Hepatocyte (in vitro differentiated cells): Measurements from ENCODE around the gene IFI27L1. TPM values are rescaled to one million over a fixed set of nuclear protein-coding genes. Genes with fewer than 3 reads are reported as not detected.

Source experiments
- DNase-seq: peaks from one replicate; pipeline ENCODE4 v3.0.0-alpha.2; 2016; ENCODE audit warnings: low spot score
- H2AFZ ChIP-seq: fragments of 200-600 bp; sonication (generic); 2 replicates; pipeline ENCODE4 v1.6.0; 2016; ENCODE audit warnings: antibody characterized with exemption, mild to moderate bottlenecking
- H3K27ac ChIP-seq: fragments of 200-600 bp; sonication (generic); 2 replicates; pipeline ENCODE4 v1.5.1; 2016; ENCODE audit warnings: mild to moderate bottlenecking
- H3K27me3 ChIP-seq: fragments of 200-600 bp; sonication (generic); 2 replicates; pipeline ENCODE4 v1.6.1; 2016
- H3K36me3 ChIP-seq: fragments of 200-600 bp; sonication (generic); replicated peaks from 2 replicates; pipeline ENCODE4 v1.5.1; 2016; ENCODE audit warnings: low read depth; ENCODE audit not compliant: insufficient read depth
- H3K4me1 ChIP-seq: fragments of 200-600 bp; sonication (generic); 2 replicates; pipeline ENCODE4 v1.5.1; 2016; ENCODE audit warnings: mild to moderate bottlenecking, moderate library complexity; ENCODE audit not compliant: insufficient read depth
- H3K4me2 ChIP-seq: fragments of 200-600 bp; sonication (generic); 2 replicates; pipeline ENCODE4 v1.6.0; 2016
- H3K4me3 ChIP-seq: fragments of 200-600 bp; sonication (generic); 2 replicates; pipeline ENCODE4 v1.5.1; 2016; ENCODE audit warnings: mild to moderate bottlenecking
- H3K79me2 ChIP-seq: fragments of 200-600 bp; sonication (generic); 2 replicates; pipeline ENCODE4 v1.6.0; 2017; ENCODE audit warnings: mild to moderate bottlenecking
- H3K9me2 ChIP-seq: fragments of 200-600 bp; sonication (generic); replicated peaks from 2 replicates; pipeline ENCODE4 v1.6.0; 2017; ENCODE audit warnings: mild to moderate bottlenecking; ENCODE audit not compliant: insufficient read depth
- H3K9me3 ChIP-seq: fragments of 200-600 bp; sonication (generic); 2 replicates; pipeline ENCODE4 v1.5.1; 2016; ENCODE audit warnings: low read depth, mild to moderate bottlenecking
- H4K20me1 ChIP-seq: fragments of 200-600 bp; sonication (generic); 2 replicates; pipeline ENCODE4 v1.6.0; 2016; ENCODE audit warnings: mild to moderate bottlenecking; ENCODE audit not compliant: insufficient read depth, poor library complexity, severe bottlenecking
- CTCF ChIP-seq: fragments of 200-600 bp; sonication (generic); IDR thresholded peaks from 2 replicates; pipeline ENCODE4 v1.5.1; 2016; ENCODE audit warnings: antibody characterized with exemption, mild to moderate bottlenecking; ENCODE audit not compliant: poor library complexity
- EZH2 ChIP-seq: fragments of 200-600 bp; sonication (generic); IDR thresholded peaks from 2 replicates; pipeline ENCODE4 v1.6.1; 2016; ENCODE audit warnings: antibody characterized with exemption, mild to moderate bottlenecking, borderline replicate concordance
- EZH2phosphoT487 ChIP-seq: fragments of 200-600 bp; sonication (generic); IDR thresholded peaks from one replicate; pipeline ENCODE4 v1.6.1; 2018; ENCODE audit warnings: antibody characterized with exemption, mild to moderate bottlenecking, low read depth, moderate library complexity; ENCODE audit not compliant: unreplicated experiment, severe bottlenecking
- WGBS: methylation state at CpG from one replicate; pipeline ENCODE4 v1.1.6; 2016; ENCODE audit warnings: low lambda C conversion rate; ENCODE audit errors: missing lambda C conversion rate; 5-methylcytosine and 5-hydroxymethylcytosine counted together
- polyA plus RNA-seq: library from polyadenylated mRNA; unstranded; fragments of >200 nt; fragmentation: Nextera tagmentation; extraction: Ambion mirVana; gene quantifications from 2 replicates; pipeline ENCODE4 v1.2.1, GENCODE V29; 2016
- total RNA-seq: library from RNA; depleted of rRNA; stranded (reverse); fragments of >200 nt; gene quantifications from 2 replicates; pipeline ENCODE4 v1.2.3, GENCODE V29; 2014

The IFI27L1 gene
- total and polyA plus RNA-seq, 2 experiments from 2014 or later = 18.9 to 29.4 TPM

DNA sequence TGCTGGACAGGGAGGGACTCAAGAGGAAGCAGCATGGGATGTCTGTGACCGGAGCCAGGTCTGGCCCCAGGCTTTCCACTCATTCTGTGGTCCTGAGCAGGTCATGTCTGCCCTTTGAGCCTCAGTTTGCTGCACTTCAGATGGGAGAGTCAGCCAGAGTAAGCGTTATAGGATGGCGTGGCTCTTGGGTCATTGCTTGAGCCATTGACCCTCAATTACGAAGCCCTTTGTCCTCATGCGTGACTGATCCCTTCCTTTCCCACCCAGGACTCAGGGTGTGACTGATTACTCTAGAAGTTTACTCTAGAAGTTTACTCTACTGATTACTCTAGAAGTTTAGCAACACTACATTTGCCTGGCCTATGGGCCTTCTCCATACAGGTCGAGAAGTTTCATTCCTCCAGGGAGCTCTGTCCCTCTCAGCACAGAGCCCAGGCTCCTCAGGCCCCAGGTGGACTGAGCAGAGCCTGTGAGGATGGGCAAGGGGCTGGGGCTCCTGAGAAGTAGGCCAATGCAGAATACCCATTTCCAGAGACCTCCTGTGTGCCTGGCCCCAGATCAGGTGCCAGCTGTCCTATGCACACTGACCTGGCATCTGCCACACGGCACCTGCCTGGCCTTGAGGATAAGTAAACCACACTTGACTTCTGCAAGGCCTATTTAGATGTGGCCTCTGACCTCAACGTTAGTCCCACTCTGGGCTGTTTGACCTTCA is 21.8 kb downstream of the IFI27L1 start:
- Histone ChIP-seq H3K27me3 (no peaks in the 10 kb centered on the region), H3K79me2 (no peaks in the 10 kb centered on the region), H3K4me1 (peaks cover 6% of the 10 kb centered on the region), H3K4me3 (no peak overlapping the region), H4K20me1 (no peaks in the 10 kb centered on the region), H3K27ac (peak overlapping the region; percentile 81), H3K36me3 (no peaks in the 10 kb centered on the region), H3K9me2 (no peaks in the 10 kb centered on the region), H2AFZ (no peak overlapping the region), H3K9me3 (no peaks in the 10 kb centered on the region), H3K4me2 (no peak overlapping the region)
- DNase-seq = peak; percentile 40
- WGBS = 78% methylated on average over 8 of the region's 8 CpGs
- TF ChIP-seq EZH2 (no peak), CTCF (no peak), EZH2phosphoT487 (no peak)

GRCh38 chr14:94103554-94104150 is 22.5 kb downstream of the IFI27L1 start:
- H3K9me2 ChIP-seq = no peaks in the 10 kb centered on the region
- H3K9me3 ChIP-seq = no peaks in the 10 kb centered on the region
- no peak overlapping the region for H2AFZ ChIP-seq
- TF ChIP-seq EZH2phosphoT487 (no peak), EZH2 (no peak), CTCF (no peak)
- no peaks in the 10 kb centered on the region for H4K20me1 ChIP-seq
- peak overlapping the region; percentile 81 for H3K27ac ChIP-seq
- no peak for DNase-seq
- 84% methylated on average over 7 of the region's 7 CpGs for WGBS
- no peaks in the 10 kb centered on the region for H3K79me2 ChIP-seq
- no peaks in the 10 kb centered on the region for H3K27me3 ChIP-seq
- H3K4me1 ChIP-seq = peaks cover 6% of the 10 kb centered on the region
- H3K4me3 ChIP-seq = no peak overlapping the region
- no peaks in the 10 kb centered on the region for H3K36me3 ChIP-seq
- no peak overlapping the region for H3K4me2 ChIP-seq

DNA sequence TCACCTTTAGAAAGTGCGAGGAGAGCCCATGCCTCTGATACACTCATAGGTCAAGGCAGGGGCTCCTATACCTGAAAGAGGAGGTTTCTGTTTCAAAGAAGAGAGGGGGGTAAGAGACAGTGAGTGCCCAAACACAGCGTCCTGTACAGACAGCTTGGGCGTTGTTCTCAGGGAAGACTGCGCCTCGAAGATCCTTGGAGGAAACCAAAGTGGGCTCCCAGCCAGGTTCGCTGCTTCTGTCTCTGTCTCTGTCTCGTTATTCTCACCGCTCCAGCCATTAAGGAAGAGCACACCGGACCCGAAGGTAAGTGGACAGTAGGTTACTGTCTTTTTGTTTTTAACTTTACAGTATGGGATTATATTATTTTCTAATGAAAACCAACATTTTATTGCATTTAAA is 23.6 kb downstream of the IFI27L1 start:
- Histone ChIP-seq H3K4me2 (no peak overlapping the region), H3K27ac (no peak overlapping the region), H3K27me3 (no peaks in the 10 kb centered on the region), H3K4me3 (no peak overlapping the region), H3K36me3 (no peaks in the 10 kb centered on the region), H3K79me2 (no peaks in the 10 kb centered on the region), H3K9me3 (no peaks in the 10 kb centered on the region), H4K20me1 (no peaks in the 10 kb centered on the region), H2AFZ (no peak overlapping the region), H3K4me1 (peaks cover 6% of the 10 kb centered on the region), H3K9me2 (no peaks in the 10 kb centered on the region)
- 96% methylated on average over 10 of the region's 10 CpGs for WGBS
- TF ChIP-seq CTCF (no peak), EZH2phosphoT487 (no peak), EZH2 (no peak)
- DNase-seq = no peak
